Fibroblast of lung (primary cell): Measurements from ENCODE around the gene WWOX. TPM values are rescaled to one million over a fixed set of nuclear protein-coding genes. Genes with fewer than 3 reads are reported as not detected.
A peak's percentile ranks its signal among the peaks of the same experiment; 100 is the strongest.

Experiments used
- DNase-seq, 2 donors: peaks; one replicate each; pipeline versions ENCODE4 v3.0.0 to v3.0.0-alpha.2; 2010; ENCODE audit warnings: low read depth in 2 of 2
- H2AFZ ChIP-seq: 2 replicates; pipeline ENCODE4 v1.5.1; 2012; ENCODE audit warnings: low read length, control low read depth, inconsistent platforms
- H3K27ac ChIP-seq: 2 replicates; pipeline ENCODE4 v1.5.1; 2011; ENCODE audit warnings: low read length, control low read depth; ENCODE audit not compliant: insufficient read depth
- H3K27me3 ChIP-seq: 2 replicates; pipeline ENCODE4 v1.5.1; 2011; ENCODE audit warnings: mild to moderate bottlenecking, low read length; ENCODE audit not compliant: control insufficient read depth, insufficient read depth
- H3K36me3 ChIP-seq: 2 replicates; pipeline ENCODE4 v1.5.1; 2011; ENCODE audit warnings: low read length; ENCODE audit not compliant: control insufficient read depth, insufficient read depth
- H3K4me1 ChIP-seq: 2 replicates; pipeline ENCODE4 v1.5.1; 2011; ENCODE audit warnings: low read length; ENCODE audit not compliant: control insufficient read depth, insufficient read depth; ENCODE audit errors: extremely low read depth
- H3K4me2 ChIP-seq: 2 replicates; pipeline ENCODE4 v1.5.1; 2011; ENCODE audit warnings: low read length, control low read depth; ENCODE audit not compliant: insufficient read depth; ENCODE audit errors: extremely low read depth
- H3K4me3 ChIP-seq, 4 experiments: fragments of 200-600 bp in 1 of 4; sonication (generic) in 1 of 4; replicated peaks in 1 of 4; 2 replicates each; pipeline ENCODE4 v1.5.1; 2011 to 2016; ENCODE audit warnings: low read length in 4 of 4, low read depth in 3 of 4, mild to moderate bottlenecking in 3 of 4, control low read depth in 2 of 4, inconsistent platforms in 1 of 4, mixed read lengths in 1 of 4; ENCODE audit not compliant: insufficient read depth in 1 of 4; ENCODE audit errors: control extremely low read depth in 1 of 4
- H3K79me2 ChIP-seq: 2 replicates; pipeline ENCODE4 v1.5.1; 2012; ENCODE audit warnings: mild to moderate bottlenecking, low read length, inconsistent platforms; ENCODE audit not compliant: control insufficient read depth, insufficient read depth
- H3K9ac ChIP-seq: 2 replicates; pipeline ENCODE4 v1.5.1; 2011; ENCODE audit warnings: mild to moderate bottlenecking, low read length, control low read depth; ENCODE audit not compliant: insufficient read depth
- H3K9me3 ChIP-seq: 2 replicates; pipeline ENCODE4 v1.5.1; 2012; ENCODE audit warnings: low read depth, low read length; ENCODE audit not compliant: control insufficient read depth, insufficient read depth
- H4K20me1 ChIP-seq: 2 replicates; pipeline ENCODE4 v1.5.1; 2011; ENCODE audit warnings: low read length; ENCODE audit not compliant: control insufficient read depth, insufficient read depth; ENCODE audit errors: extremely low read depth
- EZH2 ChIP-seq: IDR thresholded peaks from 2 replicates; pipeline ENCODE4 v1.5.1; 2012; ENCODE audit warnings: low read length, control low read depth, mild to moderate bottlenecking; ENCODE audit errors: missing control alignments
- polyA plus RNA-seq, 2 donors: library from polyadenylated mRNA; depleted of rRNA in 1 of 2; stranded (reverse) in 1 of 2; unstranded in 1 of 2; fragments of >200 nt; gene quantifications; 2 replicates each; pipeline ENCODE4 v1.2.1, GENCODE V29; 2011 to 2012; ENCODE audit warnings: missing spikeins in 1 of 2
- total RNA-seq: library from RNA; depleted of rRNA; stranded (reverse); fragments of >200 nt; gene quantifications from 2 replicates; pipeline ENCODE4 v1.2.1, GENCODE V29; 2014
- TF ChIP-seq, protein P1 (sequence below), 2 donors: IDR thresholded peaks in 1 of 2; conservative IDR thresholded peaks in 1 of 2; 1 replicate in 1 of 2; 2 replicates in 1 of 2; pipeline ENCODE4 v1.5.1; 2011 to 2012; ENCODE audit warnings: low read length in 2 of 2, control low read depth in 1 of 2, inconsistent platforms in 1 of 2, low read depth in 1 of 2, mild to moderate bottlenecking in 1 of 2

Gene WWOX
- total and polyA plus RNA-seq, 2 donors (not counting 1 experiment from before 2014, with no cell fraction given): 5.6 to 16.3 TPM

- H3K27me3 ChIP-seq: no peaks in the 10 kb centered on the region
- H3K4me1 ChIP-seq: no peaks in the 10 kb centered on the region
- no peak overlapping the region for H3K27ac ChIP-seq
- H3K9ac ChIP-seq: no peak overlapping the region
- TF ChIP-seq EZH2: no peak
- TF ChIP-seq, protein P1, sequence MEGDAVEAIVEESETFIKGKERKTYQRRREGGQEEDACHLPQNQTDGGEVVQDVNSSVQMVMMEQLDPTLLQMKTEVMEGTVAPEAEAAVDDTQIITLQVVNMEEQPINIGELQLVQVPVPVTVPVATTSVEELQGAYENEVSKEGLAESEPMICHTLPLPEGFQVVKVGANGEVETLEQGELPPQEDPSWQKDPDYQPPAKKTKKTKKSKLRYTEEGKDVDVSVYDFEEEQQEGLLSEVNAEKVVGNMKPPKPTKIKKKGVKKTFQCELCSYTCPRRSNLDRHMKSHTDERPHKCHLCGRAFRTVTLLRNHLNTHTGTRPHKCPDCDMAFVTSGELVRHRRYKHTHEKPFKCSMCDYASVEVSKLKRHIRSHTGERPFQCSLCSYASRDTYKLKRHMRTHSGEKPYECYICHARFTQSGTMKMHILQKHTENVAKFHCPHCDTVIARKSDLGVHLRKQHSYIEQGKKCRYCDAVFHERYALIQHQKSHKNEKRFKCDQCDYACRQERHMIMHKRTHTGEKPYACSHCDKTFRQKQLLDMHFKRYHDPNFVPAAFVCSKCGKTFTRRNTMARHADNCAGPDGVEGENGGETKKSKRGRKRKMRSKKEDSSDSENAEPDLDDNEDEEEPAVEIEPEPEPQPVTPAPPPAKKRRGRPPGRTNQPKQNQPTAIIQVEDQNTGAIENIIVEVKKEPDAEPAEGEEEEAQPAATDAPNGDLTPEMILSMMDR (conservative IDR thresholded peaks at IDR 0.05 in 1 of 2, IDR thresholded peaks at IDR 0.05 in 1 of 2; ENCODE audit: low read depth in 1 of 2, low read length in 2 of 2): no peak
- H4K20me1 ChIP-seq: no peaks in the 10 kb centered on the region
- no peak overlapping the region for H2AFZ ChIP-seq
- no peak overlapping the region for H3K4me3 ChIP-seq
- H3K36me3 ChIP-seq: no peaks in the 10 kb centered on the region
- no peaks in the 10 kb centered on the region for H3K9me3 ChIP-seq
- DNase-seq: peak in 1 of 2 donors; percentile 17
- H3K79me2 ChIP-seq: no peaks in the 10 kb centered on the region
- H3K4me2 ChIP-seq: no peak overlapping the region
Measured at GRCh38 chr16:79185711-79186110, 1086.3 kb downstream of the WWOX start.

GRCh38 chr16:79186196-79186595 is 1086.7 kb downstream of the WWOX start:
- no peaks in the 10 kb centered on the region for H3K36me3 ChIP-seq
- H2AFZ ChIP-seq: no peak overlapping the region
- no peak overlapping the region for H3K27ac ChIP-seq
- no peak overlapping the region for H3K4me2 ChIP-seq
- H3K79me2 ChIP-seq: no peaks in the 10 kb centered on the region
- no peak overlapping the region for H3K4me3 ChIP-seq
- TF ChIP-seq, protein P1 (conservative IDR thresholded peaks at IDR 0.05 in 1 of 2, IDR thresholded peaks at IDR 0.05 in 1 of 2; ENCODE audit: low read depth in 1 of 2, low read length in 2 of 2): no peak
- TF ChIP-seq EZH2: no peak
- no peak for DNase-seq
- no peaks in the 10 kb centered on the region for H3K9me3 ChIP-seq
- no peaks in the 10 kb centered on the region for H3K27me3 ChIP-seq
- H3K4me1 ChIP-seq: no peaks in the 10 kb centered on the region
- H4K20me1 ChIP-seq: no peaks in the 10 kb centered on the region
- H3K9ac ChIP-seq: no peak overlapping the region

DNA sequence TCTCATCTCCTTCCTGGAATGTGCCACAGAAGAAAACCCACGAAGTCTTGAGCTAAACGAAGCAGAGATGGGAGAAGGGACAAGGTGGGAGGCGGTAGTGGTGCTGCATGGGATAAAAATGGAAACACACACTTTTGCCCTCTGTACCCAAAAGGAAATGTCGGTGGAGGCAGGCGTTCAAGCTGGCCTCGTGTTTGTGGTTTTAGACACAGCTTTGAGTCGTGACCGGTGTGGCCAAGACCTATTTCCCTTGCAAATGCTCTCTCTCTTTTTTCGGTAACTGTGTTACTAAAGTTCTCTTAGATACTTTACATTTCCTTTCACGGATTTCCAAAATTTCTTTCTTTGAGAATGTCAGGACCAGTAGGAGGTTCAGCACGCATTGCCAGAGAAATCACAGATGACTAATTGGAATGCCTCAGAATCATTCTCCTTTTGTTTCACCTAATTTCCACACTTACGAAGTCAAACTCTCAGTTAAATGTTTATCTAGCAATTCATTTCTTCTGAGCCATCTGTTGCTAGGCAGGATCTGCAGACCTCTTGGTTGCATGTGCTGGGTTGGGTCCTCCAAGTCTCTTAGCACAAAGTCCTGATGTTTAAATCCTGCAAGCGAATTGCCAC is 1088.8 kb downstream of the WWOX start:
- Histone ChIP-seq H3K27me3 (no peaks in the 10 kb centered on the region), H4K20me1 (no peaks in the 10 kb centered on the region), H3K9me3 (no peaks in the 10 kb centered on the region), H3K4me1 (no peaks in the 10 kb centered on the region), H3K79me2 (no peaks in the 10 kb centered on the region), H3K36me3 (no peaks in the 10 kb centered on the region), H3K9ac (no peak overlapping the region), H3K27ac (no peak overlapping the region), H3K4me3 (no peak overlapping the region), H2AFZ (no peak overlapping the region), H3K4me2 (no peak overlapping the region)
- TF ChIP-seq, protein P1 (conservative IDR thresholded peaks at IDR 0.05 in 1 of 2, IDR thresholded peaks at IDR 0.05 in 1 of 2; ENCODE audit: low read depth in 1 of 2, low read length in 2 of 2): no peak
- TF ChIP-seq EZH2: no peak
- peak in 1 of 2 donors; percentile 2 for DNase-seq
